Measurements from ENCODE around the gene BCL7A.

Gene BCL7A

GRCh38 chr12:122064780-122065588, 43.3 kb downstream of the BCL7A start:
- no peak for DNase-seq (ENCODE audit: low read depth, low spot score)
- no peak for TF ChIP-seq CTCF (IDR thresholded peaks at IDR 0.05; ENCODE audit: insufficient read depth, low read length, missing control alignments)
- CTCF ChIA-PET = interaction anchor here (1.3 to 6.1 kb wide), 3 partner anchors 10 to 58 kb away, joined by 3 to 55 read pairs (median 51); no protein-coding TSS in a partner anchor
- H3K4me3 ChIP-seq (ENCODE audit: low read depth, low read length) = peak overlapping the region; percentile 37
- POLR2A ChIA-PET = interaction anchor here (1.0 to 1.6 kb wide), 2 partner anchors 9 to 13 kb away, joined by 3 to 5 read pairs; partner anchors contain the start of gene MLXIP

- CTCF ChIA-PET = no interaction called here
- no peak overlapping the region for H3K4me3 ChIP-seq (ENCODE audit: low read depth, low read length)
- POLR2A ChIA-PET = no interaction called here
- DNase-seq (ENCODE audit: low read depth, low spot score) = no peak
- TF ChIP-seq CTCF (IDR thresholded peaks at IDR 0.05; ENCODE audit: insufficient read depth, low read length, missing control alignments) = no peak
These were observed 45.9 kb downstream of the BCL7A start for GRCh38 chr12:122067548-122067947.

- no peak overlapping the region for H3K4me3 ChIP-seq (ENCODE audit: low read depth, low read length)
- no peak for TF ChIP-seq CTCF (IDR thresholded peaks at IDR 0.05; ENCODE audit: insufficient read depth, low read length, missing control alignments)
- CTCF ChIA-PET = interaction anchor here (0.5 to 2.3 kb wide), 3 partner anchors 13 to 55 kb away, joined by 3 to 13 read pairs (median 3); no protein-coding TSS in a partner anchor
- POLR2A ChIA-PET = no interaction called here
- DNase-seq (ENCODE audit: low read depth, low spot score) = no peak
These were observed 46.3 kb downstream of the BCL7A start for GRCh38 chr12:122067966-122068365.

- ChIA-PET POLR2A (no interaction called here), CTCF (interaction anchor here (1.2 to 2.9 kb wide), 4 partner anchors 10 to 51 kb away, joined by 3 to 19 read pairs (median 5); no protein-coding TSS in a partner anchor)
- H3K4me3 ChIP-seq (ENCODE audit: low read depth, low read length) = 0 out of 2 replicates have a peak overlapping the region, but pooled peaks have one; percentile 4
- TF ChIP-seq CTCF (IDR thresholded peaks at IDR 0.05; ENCODE audit: insufficient read depth, low read length, missing control alignments) = no peak
- peak; percentile 83 for DNase-seq (ENCODE audit: low read depth, low spot score)
These were observed 50.6 kb downstream of the BCL7A start for GRCh38 chr12:122072031-122072970.

- ChIA-PET CTCF (interaction anchor here (1.5 to 2.9 kb wide), 2 partner anchors 49 to 158 kb away, joined by 3 to 19 read pairs; no protein-coding TSS in a partner anchor), POLR2A (interaction anchor here (0.8 to 1.0 kb wide), 2 partner anchors 9 to 15 kb away, joined by 3 read pairs; no protein-coding TSS in a partner anchor)
- no peak for DNase-seq (ENCODE audit: low read depth, low spot score)
- TF ChIP-seq CTCF (IDR thresholded peaks at IDR 0.05; ENCODE audit: insufficient read depth, low read length, missing control alignments) = no peak
- H3K4me3 ChIP-seq (ENCODE audit: low read depth, low read length) = no peak overlapping the region
These were observed 52.1 kb downstream of the BCL7A start for GRCh38 chr12:122073815-122074214.
